ENCODE data around the gene FIBCD1. TPM values are rescaled to one million over a fixed set of nuclear protein-coding genes. Genes with fewer than 3 reads are reported as not detected.

The FIBCD1 gene
- polyA plus RNA-seq, 1 of the 3 experiments (the other 2 are of a cell fraction) = 1.3 TPM

- no peak for TF ChIP-seq REST (IDR thresholded peaks at IDR 0.05; ENCODE audit: low read depth, low read length)
- no peak for TF ChIP-seq FOSL2 (IDR thresholded peaks at IDR 0.05; ENCODE audit: borderline replicate concordance, low read depth)
Measured at GRCh38 chr9:130865921-130866320, 73.1 kb downstream of the FIBCD1 start (continued).

DNA sequence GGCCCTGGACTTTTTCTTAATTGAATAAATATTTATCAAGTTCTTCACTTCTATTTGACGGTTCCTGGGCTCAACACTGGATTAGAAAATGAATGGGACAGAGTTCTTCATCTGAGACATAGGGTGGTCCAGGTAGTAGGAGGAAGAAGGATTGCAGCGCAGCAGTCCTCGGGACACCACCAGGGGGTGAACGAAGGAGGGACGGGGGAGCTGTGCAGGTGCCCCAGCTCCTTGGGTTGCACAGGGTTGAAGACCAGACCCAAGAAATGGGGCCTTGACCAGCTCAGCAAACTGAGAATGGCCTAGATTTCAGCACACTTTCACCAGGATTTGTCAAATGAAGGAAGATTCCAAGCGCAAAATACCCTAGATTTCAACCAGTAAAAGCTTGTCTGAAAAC lies 74.5 kb downstream of the FIBCD1 start:
- H3K79me2 ChIP-seq (ENCODE audit: insufficient read depth) = peaks cover 97% of the 10 kb centered on the region
- TF ChIP-seq MXI1 (IDR thresholded peaks at IDR 0.05; ENCODE audit: low read depth, low read length) (no peak), PBX3 (IDR thresholded peaks at IDR 0.05) (no peak), SIN3A (IDR thresholded peaks at IDR 0.05; ENCODE audit: borderline replicate concordance, low read depth, low read length) (no peak), YY1 (IDR thresholded peaks at IDR 0.05; ENCODE audit: low read depth) (no peak), TEAD4 (IDR thresholded peaks at IDR 0.05; ENCODE audit: borderline replicate concordance, insufficient read depth) (no peak), EP300 (IDR thresholded peaks at IDR 0.05; ENCODE audit: borderline replicate concordance in 1 of 2, low read depth in 1 of 2, low read length in 1 of 2) (no peak), USF2 (IDR thresholded peaks at IDR 0.05; ENCODE audit: borderline replicate concordance, low read depth, low read length) (no peak), TAF1 (IDR thresholded peaks at IDR 0.05; ENCODE audit: borderline replicate concordance, low read depth, low read length) (no peak), EZH2phosphoT487 (IDR thresholded peaks at IDR 0.05; ENCODE audit: borderline replicate concordance, low read depth) (no peak), ELF1 (IDR thresholded peaks at IDR 0.05) (no peak), NFIC (IDR thresholded peaks at IDR 0.05; ENCODE audit: borderline replicate concordance) (no peak), USF1 (IDR thresholded peaks at IDR 0.05; ENCODE audit: borderline replicate concordance, low read depth) (no peak), FOSL2 (IDR thresholded peaks at IDR 0.05; ENCODE audit: borderline replicate concordance, low read depth) (no peak), RCOR1 (IDR thresholded peaks at IDR 0.05; ENCODE audit: low read length) (no peak), NRF1 (IDR thresholded peaks at IDR 0.05; ENCODE audit: low read depth, low read length) (no peak)
- ChIA-PET POLR2A (no interaction called here), CTCF (interaction anchor here (0.7 to 10.3 kb wide), 25 partner anchors 12 to 242 kb away, joined by 3 to 177 read pairs (median 6); no protein-coding TSS in a partner anchor)
- peaks cover 27% of the 10 kb centered on the region for H3F3A ChIP-seq (replicated peaks; ENCODE audit: insufficient read depth)
- no peaks in the 10 kb centered on the region for H3K9me2 ChIP-seq
- H3K4me1 ChIP-seq (ENCODE audit: control insufficient read depth in 1 of 2, insufficient read depth in 2 of 2, low read depth in 1 of 2, low read length in 1 of 2) = peaks cover 9 to 20% of the 10 kb centered on the region in 2 experiments; a peak in 3 of 4 replicates
- H3K9ac ChIP-seq = no peak overlapping the region
- no peaks in the 10 kb centered on the region for H3K9me3 ChIP-seq
- H2AFZ ChIP-seq (ENCODE audit: low read depth) = no peak overlapping the region
- H3K27ac ChIP-seq (ENCODE audit: low read depth in 2 of 2, low read length in 1 of 2) = 0 out of 4 replicates have a peak overlapping the region, but pooled peaks of 1 of the 2 experiments have one; percentile 5
- no peaks in the 10 kb centered on the region for H3K27me3 ChIP-seq (ENCODE audit: insufficient read depth)
- no peak overlapping the region for H3K4me3 ChIP-seq (ENCODE audit: low read depth in 2 of 2, low read length in 1 of 2)
- H3K36me3 ChIP-seq (replicated peaks in 1 of 2; ENCODE audit: control insufficient read depth in 1 of 2, insufficient read depth in 2 of 2, low read length in 1 of 2) = peaks cover 34 to 40% of the 10 kb centered on the region in 2 experiments
- H4K20me1 ChIP-seq (ENCODE audit: insufficient read depth) = peaks cover 87% of the 10 kb centered on the region
- no peak overlapping the region for H3K4me2 ChIP-seq
- DNase-seq = no peak
- WGBS (ENCODE audit: low lambda C conversion rate) = 92% methylated on average over 6 of the region's 6 CpGs
